SK-N-SH treated with all-trans-retinoic acid at 6 μM for 48 hours (cell line): Measurements from ENCODE around the gene BACH1.
"Not testable (repeated sequence)": the region's sequence is repeated elsewhere in the genome, so short reads cannot be mapped to it uniquely, and the experiment has no call there.

ENCODE experiments used
- CSDC2 ChIP-seq: fragments of 250-450 bp; sonication (Bioruptor Pico); IDR thresholded peaks from 2 replicates; pipeline ENCODE4 v1.5.0; 2020; ENCODE audit warnings: mild to moderate bottlenecking, moderate library complexity
- ESRRG ChIP-seq: fragments of 250-450 bp; sonication (Bioruptor Pico); IDR thresholded peaks from 2 replicates; pipeline ENCODE4 v1.6.1; 2021; ENCODE audit warnings: mild to moderate bottlenecking
- OSR1 ChIP-seq: fragments of 250-450 bp; sonication (Bioruptor Pico); IDR thresholded peaks from 2 replicates; pipeline ENCODE4 v1.8.0; 2022; ENCODE audit warnings: moderate library complexity, mild to moderate bottlenecking, inconsistent platforms
- TF ChIP-seq, protein P1 (sequence below): fragments of 250-450 bp; sonication (Bioruptor Pico); IDR thresholded peaks from 2 replicates; pipeline ENCODE4 v1.5.1; 2020; ENCODE audit warnings: low read depth, mild to moderate bottlenecking, moderate library complexity

- not testable (repeated sequence) for TF ChIP-seq CSDC2 (CRISPR knock-in tag); OSR1 (CRISPR knock-in tag); ESRRG
- TF ChIP-seq, protein P1, sequence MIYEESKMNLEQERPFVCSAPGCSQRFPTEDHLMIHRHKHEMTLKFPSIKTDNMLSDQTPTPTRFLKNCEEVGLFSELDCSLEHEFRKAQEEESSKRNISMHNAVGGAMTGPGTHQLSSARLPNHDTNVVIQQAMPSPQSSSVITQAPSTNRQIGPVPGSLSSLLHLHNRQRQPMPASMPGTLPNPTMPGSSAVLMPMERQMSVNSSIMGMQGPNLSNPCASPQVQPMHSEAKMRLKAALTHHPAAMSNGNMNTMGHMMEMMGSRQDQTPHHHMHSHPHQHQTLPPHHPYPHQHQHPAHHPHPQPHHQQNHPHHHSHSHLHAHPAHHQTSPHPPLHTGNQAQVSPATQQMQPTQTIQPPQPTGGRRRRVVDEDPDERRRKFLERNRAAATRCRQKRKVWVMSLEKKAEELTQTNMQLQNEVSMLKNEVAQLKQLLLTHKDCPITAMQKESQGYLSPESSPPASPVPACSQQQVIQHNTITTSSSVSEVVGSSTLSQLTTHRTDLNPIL (CRISPR knock-in tag), result not testable (repeated sequence)
These were observed 44.9 kb upstream of the BACH1 start for GRCh38 chr21:29253861-29254260.
